Esophagus muscularis mucosa (tissue), 4 donors: ENCODE results near the gene FBXO24.
A peak's percentile ranks its signal among the peaks of the same experiment; 100 is the strongest.

Source experiments
- EP300 ChIP-seq: sonication (generic); formaldehyde crosslinking; IDR thresholded peaks from one replicate; pipeline ENCODE4 v1.6.1; 2017; ENCODE audit warnings: antibody characterized with exemption
- POLR2A ChIP-seq: fragments of 450-650 bp; IDR thresholded peaks from one replicate; pipeline ENCODE4 v1.6.1; 2017; ENCODE audit warnings: antibody characterized with exemption, moderate library complexity, mild to moderate bottlenecking, low read depth
- POLR2AphosphoS5 ChIP-seq, 2 donors: sonication (generic); formaldehyde crosslinking; IDR thresholded peaks; one replicate each; pipeline ENCODE4 v1.6.1; 2017; ENCODE audit warnings: antibody characterized with exemption in 2 of 2
- TF ChIP-seq, protein P1 (sequence below), 3 experiments: fragments of 200-600 bp in 2 of 3; fragments of 450-650 bp in 1 of 3; sonication (generic) in 2 of 3; IDR thresholded peaks; one replicate each; pipeline ENCODE4 v1.5.1; 2017 to 2019; ENCODE audit warnings: antibody characterized with exemption in 3 of 3, mild to moderate bottlenecking in 2 of 3, moderate library complexity in 1 of 3

DNA sequence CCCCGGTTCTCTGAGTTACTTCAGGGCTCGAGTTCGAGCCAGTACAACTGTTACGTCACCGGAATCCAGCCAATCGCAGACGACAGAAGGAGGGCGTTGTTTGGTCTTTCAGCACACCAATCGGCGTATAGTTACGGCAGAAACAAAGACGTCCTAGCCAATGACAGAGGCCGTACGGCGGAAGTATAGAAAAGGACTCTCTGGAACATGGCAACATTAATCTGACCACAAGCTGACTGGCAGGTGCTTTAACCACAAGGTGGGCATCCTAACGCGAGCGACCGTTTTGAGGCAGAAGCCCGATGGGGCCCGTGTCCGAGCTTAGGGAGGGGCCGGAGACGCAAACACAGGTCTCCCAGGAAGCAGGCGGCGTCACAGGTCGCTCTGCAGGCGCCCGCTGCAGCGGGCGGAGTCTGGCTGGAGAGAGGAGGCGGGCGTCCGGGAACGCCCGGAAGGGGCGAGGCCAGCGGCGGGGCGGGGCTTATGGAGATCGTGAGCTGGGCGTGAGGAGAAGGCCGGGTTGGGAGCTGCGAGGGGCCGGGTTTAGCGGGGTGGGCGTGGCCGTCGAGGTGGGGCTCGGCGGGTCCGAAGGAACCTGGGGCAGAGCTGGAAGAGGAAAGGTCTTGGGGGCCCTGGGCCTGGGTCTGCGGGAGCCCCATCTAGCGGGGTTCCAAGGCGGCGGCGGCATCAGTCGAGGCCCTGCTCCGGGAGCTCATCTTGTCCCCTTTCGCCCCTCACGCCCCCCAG is 26.0 kb downstream of the FBXO24 start, which contains the start of gene MOSPD3:
- TF ChIP-seq, protein P1, sequence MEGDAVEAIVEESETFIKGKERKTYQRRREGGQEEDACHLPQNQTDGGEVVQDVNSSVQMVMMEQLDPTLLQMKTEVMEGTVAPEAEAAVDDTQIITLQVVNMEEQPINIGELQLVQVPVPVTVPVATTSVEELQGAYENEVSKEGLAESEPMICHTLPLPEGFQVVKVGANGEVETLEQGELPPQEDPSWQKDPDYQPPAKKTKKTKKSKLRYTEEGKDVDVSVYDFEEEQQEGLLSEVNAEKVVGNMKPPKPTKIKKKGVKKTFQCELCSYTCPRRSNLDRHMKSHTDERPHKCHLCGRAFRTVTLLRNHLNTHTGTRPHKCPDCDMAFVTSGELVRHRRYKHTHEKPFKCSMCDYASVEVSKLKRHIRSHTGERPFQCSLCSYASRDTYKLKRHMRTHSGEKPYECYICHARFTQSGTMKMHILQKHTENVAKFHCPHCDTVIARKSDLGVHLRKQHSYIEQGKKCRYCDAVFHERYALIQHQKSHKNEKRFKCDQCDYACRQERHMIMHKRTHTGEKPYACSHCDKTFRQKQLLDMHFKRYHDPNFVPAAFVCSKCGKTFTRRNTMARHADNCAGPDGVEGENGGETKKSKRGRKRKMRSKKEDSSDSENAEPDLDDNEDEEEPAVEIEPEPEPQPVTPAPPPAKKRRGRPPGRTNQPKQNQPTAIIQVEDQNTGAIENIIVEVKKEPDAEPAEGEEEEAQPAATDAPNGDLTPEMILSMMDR (IDR thresholded peaks at IDR 0.05), result peak in 1 of 3 experiments; percentile 13
- TF ChIP-seq EP300 (no peak), POLR2A (peak; percentile 87), POLR2AphosphoS5 (IDR thresholded peaks at IDR 0.05) (peak; percentile 77 to 93)
